HG03432 (cell line): ENCODE results near the gene NEURL3.
A peak's percentile ranks its signal among the peaks of the same experiment; 100 is the strongest.

Experiments
- ATAC-seq: cut with Tn5 transposase; IDR thresholded peaks from one replicate; pipeline ENCODE4 v1.9.1; 2021; ENCODE audit warnings: mild to moderate bottlenecking, moderate library complexity; ENCODE audit not compliant: unreplicated experiment

The NEURL3 gene

DNA sequence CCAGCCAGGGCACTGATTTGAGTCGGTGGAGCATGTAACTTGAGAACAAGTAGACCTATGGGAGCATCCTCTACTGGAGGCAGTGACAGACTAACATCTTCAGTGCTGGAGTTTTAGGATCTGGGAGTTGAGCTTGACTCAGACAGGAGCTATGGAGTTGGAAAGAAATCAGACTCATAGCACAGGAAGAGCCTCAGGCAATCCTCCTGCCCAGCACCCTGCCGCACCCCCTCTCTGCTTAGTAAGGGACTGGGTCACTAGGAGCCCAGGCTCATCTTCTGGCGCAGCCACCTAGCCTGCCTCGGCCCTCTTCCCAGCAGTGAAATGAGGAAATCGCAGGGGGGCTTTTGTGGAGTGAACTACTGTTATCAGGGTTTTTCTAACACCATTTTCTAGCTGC, 35.0 kb upstream of the NEURL3 start:
- ATAC-seq, result no peak

DNA sequence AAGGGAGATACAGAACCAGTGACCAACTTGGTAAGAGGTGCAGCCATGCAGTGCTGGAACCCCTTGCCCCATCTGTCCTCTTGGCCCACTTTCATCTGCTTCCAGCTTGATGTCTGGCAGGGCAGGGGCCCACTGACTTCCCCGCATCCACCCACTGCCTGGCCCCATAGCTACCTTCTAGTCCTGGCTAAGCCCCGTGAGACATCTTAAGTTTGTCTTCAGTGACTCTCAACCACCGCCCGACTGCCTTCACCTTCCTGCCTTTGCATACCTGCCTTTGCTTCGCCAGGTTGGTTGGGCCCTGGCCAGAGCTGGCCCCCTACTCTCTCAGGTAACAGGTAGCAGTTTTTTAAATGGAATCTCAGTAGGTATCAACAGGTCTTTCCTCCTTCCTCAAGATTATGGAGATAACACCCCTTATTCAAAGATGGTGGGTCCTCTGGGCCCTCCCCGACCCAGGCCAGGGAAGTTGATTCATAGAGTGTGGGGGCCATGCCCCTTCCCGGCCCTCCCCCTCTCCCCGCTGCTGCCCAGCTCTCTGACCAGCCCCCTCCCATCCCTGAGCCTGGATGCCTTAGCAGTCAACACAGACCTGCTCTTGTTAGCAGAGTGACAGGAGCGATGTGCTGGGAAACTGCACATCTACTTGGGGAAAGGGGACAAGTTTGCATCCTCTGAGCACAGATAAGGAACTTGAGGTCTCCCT, 34.2 kb upstream of the NEURL3 start:
- ATAC-seq, result no peak

DNA sequence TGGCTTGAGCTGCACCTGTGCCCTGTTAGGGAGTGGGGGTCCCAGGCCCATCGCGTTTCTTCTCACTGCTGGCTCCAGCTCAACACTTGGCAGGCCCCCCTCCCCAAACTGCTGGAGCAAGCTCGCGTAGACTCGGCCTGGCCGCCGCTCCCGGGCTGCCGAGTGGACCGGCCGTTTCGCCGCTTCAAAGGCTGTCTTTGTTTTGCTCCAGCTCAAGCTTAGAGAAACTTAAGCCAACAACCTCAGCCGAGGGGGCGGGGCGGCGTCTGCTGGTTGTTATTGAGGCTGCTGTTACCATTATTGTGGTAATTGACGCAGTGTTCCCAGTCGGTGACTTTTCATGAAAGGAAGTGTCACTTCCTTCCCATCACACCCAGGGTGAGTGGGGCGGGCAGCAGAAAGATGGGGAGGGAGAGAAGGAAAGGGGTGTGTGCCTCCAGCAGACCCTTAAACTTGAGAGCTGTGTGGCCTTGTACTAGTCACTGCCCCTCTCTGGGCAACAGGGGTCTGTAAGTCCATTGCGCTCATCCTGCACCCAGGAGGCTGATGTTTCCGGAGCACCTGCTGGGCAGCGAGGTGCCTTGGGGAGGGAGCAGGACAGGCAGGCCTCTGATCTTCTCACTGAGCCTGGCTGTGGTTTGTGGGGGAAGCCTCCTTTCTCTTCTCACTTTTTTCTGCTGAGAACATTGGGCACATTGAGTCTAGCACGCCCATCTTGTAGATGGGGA, 33.5 kb upstream of the NEURL3 start:
- no peak for ATAC-seq

DNA sequence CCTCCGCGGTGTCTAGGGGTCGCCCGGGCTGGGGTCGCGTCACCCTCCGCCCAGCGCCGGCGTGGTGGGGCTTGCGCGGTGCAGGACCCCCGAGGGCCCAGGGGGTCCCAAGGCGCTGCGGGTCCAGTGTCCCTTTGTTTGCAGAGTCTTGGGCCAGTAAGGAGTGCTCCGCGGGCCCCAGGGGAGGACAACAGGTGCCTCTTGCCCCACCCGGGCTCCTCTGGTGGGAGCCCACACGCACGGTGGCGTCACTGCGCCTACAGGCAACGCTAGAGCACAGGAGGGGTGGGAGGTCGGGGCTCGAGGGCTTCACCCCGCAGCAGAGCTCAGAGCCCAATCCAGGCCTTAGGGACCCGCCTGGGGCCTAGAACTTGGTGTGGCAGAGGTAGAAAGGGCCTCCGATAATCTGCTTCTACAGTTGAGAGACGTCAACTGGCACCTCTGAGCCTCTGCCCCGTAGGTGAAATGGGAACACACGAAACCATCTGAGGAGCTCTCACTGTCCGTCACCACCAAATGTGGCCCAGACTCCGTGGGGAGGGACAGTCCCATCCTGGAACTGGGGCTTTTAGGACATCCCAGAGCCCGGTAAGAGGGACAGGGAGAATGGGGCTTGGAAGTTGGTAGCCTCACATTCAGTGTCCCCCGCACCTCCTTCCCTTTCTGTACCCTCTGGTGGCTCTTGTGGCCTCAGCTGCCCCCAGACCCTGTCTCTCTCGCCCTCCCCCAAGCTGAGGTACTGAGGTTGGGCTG, 32.8 kb upstream of the NEURL3 start:
- no peak for ATAC-seq

DNA sequence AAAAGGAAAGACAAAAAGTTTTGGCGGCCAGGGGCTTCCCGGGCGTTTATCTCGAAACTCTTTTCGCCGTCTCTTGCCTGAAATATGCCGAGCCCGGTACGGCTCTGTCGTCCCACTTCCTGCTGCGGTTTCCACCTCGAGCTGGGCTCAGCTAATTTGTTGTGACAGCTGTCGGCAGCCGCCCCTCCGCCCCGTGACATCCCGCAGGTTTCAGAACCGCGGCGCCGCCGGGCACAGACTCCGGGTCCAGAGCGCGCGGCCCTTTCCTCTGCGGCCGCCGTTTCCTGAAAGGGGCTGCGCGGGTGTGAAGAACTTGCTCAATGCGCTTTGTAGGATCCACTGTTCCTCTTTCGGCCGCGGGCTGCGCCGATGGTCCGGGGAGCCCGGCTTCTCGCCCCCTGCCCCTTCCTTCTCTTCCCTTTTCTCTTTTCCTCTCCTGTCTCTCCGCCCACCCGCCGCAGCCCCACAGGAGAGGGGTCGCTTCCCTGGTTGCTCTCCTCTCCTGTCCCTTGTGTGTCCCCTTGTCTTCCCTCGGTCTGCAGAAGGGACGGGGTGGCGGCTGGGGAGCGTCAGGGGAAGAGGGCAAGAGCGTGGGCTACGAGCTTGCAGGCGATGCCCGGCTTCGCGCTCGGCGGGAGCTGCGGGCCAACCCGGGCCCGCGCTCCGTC, 32.0 kb upstream of the NEURL3 start:
- ATAC-seq, result peak; percentile 57

DNA sequence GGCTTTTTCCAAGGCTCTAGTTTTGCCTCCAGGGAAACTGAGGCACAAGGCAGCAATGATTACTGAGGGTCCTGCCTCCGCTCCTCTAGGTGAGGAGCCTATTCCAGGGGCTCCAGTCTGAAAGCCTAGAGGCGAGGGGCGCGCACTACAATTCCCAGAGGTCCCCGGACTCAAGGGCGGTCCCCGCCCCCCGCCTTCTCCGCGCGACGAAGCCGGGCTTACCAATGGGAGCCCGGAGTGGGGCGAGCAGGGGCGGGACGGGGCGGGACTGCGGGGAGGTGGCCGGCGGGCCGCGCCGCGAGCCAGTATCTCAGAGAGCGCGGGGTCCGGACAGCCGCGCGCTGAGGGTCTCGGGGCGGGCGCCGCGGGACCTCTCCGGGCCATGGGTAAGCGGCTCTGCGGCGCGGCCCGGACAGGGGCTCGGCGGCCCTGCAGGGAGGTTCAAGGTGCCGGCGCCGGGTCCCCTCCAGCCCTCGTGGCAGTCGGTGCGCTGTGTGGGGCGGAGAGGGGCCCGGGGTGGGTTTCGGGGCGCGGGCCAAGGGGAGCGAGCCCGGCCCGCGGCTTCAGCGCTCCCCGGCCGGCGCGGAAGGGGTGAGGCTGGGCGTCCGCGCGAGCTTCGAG, 31.4 kb upstream of the NEURL3 start, which contains the start of gene ARID5A:
TSS of gene ARID5A (plus strand) at position 308 of the 621 bp plus-strand sequence. CDS start at position 383, 75 bp downstream.
- ATAC-seq, result peak; percentile 50

DNA sequence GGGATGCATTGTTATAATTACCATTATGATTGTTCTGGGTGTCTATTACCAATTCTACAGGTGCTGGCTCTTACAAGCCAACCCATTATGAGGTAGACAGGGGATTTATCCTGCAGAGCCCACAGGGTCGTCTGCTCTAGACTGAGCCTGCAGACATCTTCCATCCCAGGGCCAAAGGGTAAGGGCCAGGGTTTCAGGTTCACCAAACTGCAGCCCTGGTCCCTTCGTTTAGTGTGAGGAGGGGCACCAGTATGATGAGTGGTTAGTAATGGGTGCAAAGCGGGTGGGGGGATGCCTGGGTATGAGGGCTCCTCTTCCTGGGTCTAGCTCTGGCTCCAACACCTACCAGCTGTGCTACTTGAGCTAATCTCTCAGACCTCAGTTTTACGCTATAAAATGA, 30.2 kb upstream of the NEURL3 start:
- no peak for ATAC-seq

DNA sequence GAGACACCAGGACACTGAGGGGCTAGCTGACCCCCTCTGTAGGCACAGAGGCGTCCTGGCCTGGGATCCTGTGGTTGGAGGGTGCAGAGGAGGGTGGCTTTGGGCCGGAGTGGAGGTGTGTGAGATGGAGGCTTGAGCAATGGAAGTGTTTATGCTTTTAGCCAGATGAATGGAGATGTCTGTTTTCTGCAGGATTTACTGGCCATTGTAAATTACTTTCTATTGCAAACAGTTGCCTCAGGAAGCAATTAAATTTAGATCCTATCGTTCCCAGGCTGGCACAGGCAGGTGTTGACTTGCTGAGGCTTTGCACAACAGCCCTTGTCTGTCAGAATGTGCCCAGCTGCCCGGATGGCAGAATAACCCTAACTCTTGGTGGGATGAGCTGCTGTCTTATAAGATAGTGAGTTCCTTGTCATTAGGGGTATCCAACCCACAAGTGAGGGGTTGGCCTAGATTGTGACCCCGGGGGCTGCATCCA, 29.6 kb upstream of the NEURL3 start:
- no peak for ATAC-seq

DNA sequence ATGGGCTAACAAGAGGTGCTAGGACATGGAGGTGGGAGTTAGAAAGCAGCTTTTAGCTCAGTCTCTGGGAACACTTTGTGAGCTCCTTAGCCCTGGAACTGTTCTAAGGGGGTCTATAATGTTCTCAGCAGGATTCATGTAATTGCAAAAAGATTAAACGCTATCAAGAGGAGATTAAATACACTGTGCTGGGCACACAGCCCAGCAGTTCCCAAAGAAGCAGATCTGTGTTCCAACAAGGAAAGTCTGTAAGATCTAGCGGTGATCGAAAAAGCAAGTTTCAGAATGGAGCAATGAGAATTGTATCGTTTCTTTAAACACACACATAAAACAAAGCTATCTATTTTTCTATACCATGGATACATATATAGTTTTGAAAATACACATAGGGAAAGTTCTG, 29.0 kb upstream of the NEURL3 start:
- ATAC-seq, result no peak

DNA sequence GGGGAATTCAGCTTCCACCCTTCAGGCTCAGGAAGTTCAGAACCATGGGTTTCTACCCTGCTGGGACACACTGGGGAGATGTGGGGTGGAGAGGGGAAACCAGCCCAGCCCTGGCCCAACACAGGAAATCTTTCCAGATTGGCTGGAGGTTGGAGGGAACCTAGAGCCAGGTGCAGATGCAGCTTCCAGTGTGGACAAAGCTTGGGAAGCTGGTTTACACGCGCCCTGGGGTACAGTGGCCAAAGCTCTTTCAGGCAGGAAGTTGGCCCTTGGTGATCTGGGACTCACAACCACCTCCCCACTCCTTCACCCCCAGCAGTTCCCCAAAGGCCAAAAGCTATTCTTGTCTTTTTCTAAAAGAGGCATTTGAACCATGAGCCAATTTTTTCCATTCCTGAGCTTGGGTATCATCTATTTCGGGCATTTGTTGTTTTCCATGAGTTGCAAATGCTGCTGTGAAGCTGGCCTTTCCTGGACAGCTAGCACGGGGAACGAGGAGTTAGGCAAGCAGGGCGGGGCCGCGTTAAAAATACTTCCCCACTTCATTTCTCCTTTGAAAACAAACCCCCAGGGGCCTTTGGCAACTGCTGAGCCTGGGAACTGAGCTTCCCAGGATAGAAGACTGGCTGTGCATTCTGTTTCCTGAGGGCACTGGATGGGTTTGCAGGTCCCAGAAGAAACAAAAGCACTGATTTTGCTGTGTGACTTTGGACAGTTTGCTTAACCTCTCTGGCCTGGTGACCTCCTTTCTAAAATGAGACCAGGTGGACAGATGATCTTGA, 28.3 kb upstream of the NEURL3 start:
- no peak for ATAC-seq

DNA sequence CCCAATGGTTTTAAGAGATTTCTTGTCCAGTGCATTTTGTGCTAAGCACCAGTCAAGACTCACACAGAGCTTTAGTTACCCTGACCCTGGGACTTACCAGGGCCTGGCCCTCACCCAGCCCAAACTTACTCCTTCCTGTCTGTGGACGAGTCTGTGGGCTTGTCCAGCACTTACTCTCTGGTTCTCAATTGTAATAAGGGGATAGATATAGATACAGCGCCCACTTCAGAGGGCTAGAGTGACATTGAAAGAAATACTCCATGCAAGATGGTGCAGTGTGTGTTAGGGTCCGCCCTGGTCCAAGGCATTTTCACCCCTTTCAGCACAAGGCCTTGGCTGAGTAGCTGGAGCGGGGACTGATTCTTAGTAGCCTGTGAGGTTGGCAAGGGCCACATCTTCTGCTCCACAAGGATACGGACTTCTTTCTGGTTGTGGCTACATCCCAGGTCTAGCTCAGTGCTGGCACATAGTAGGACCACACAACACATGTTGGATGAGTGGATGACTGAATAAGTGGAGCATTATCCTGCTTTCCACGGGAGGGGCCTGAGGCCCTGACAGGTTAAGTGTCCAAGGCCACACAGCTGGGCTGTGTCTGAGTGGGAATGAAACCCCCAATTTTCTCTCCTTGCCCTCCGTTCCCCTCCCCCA, 27.6 kb upstream of the NEURL3 start:
- ATAC-seq, result no peak

DNA sequence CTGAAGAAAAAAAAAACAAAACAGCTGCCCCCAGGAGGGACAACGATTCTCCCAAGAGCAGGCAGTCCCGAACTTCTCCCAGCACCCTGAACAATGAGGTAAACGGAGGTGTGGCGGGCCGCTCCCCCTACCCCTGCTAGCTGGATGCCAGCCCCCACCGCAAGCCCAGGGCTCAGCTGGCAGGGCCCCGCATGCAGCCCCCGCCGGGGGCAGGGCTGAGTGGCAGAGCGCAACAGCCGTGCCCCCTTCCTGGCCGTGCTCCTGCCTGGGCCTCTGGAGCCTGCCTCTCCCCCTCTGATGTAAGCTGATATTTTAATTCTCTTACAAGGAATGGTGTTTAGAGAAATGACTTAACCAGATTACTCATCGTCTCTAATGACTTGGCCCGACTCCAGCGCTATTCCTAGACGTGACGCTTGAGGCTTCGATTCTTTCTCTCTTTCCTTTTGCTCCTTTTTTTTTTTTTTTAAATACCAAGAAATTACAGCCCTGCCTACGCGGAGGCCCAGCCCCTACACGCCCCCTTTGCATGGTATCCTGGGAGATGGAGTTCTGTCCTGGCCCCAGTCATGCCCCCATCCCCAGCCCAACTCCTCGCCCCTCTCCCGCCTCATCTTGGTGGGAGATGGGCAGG, 26.8 kb upstream of the NEURL3 start:
- peak; percentile 29 for ATAC-seq

DNA sequence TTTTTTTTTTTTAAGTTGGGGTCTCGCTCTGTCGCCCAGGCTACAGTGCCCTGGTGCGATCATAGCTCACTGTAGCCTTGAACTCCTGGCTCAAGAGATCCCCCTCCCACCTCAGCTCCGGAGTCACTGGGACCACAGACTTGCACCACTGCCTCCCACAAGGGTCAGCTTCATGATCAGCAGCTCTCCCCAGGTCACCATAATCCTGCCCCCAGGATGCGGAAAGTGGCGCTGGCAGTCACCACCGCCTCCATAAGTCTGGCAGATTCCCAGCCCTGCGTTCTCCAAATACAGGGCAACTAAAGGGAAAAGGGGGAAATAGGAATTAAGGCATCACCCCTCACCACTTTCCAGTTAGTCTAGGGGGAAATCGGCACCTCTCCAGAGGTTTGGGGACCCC, 26.2 kb upstream of the NEURL3 start:
- no peak for ATAC-seq

DNA sequence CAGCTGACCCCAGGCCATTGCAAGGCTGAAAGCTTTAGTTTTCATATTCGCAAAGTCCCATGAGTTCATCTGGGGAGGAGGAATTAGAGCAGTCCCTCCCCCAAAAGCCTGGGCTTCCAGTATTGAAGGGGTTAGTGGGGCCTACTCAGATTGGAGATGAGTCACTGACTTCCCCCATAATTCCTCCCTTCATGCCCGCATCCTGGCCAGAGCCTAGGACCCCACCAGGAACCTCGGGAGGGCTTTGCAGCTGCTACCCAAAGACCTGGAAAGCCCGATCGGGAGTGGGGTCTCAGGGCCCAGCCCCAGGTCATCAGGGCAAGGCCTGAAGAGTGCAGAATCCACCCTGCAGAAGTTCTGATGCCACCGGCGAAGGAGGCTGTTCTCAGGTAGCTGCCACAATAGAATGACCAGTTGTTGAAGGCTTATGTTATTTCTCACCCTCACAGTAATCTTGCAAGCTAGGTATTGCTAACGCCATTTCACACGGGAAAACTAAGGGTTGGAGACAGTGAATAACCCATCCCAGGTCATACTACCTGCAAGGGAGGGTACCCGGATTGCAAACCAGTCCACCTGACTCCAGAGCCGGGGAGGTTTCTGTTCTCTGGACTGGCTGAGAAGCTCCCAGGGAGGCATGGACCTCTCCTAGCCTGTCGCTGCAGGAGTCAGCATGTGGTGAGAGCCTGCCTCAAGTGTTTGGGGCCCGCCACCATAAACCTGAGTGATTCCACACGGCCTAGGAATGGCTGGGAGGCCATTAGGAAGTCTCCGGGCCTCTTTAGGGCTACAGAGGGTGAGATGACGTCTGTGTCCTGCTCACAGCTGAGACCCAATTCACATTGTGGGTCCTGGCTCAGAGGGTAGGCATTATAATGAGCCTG, 25.6 kb upstream of the NEURL3 start:
- no peak for ATAC-seq

DNA sequence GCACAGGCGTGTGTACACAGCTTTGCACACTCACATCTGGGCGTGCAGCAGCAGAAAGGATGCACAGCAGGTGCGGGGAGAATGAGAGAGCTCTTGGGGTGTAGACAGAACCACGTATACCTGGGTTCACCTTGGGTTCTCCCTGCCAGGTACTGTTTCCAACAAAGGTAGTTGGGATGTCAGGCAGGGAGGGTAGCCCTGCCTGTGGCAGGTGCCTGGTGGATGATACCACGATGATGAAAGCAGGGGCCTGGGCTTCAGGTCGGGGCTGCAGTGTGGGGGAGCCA, 24.9 kb upstream of the NEURL3 start:
- no peak for ATAC-seq

DNA sequence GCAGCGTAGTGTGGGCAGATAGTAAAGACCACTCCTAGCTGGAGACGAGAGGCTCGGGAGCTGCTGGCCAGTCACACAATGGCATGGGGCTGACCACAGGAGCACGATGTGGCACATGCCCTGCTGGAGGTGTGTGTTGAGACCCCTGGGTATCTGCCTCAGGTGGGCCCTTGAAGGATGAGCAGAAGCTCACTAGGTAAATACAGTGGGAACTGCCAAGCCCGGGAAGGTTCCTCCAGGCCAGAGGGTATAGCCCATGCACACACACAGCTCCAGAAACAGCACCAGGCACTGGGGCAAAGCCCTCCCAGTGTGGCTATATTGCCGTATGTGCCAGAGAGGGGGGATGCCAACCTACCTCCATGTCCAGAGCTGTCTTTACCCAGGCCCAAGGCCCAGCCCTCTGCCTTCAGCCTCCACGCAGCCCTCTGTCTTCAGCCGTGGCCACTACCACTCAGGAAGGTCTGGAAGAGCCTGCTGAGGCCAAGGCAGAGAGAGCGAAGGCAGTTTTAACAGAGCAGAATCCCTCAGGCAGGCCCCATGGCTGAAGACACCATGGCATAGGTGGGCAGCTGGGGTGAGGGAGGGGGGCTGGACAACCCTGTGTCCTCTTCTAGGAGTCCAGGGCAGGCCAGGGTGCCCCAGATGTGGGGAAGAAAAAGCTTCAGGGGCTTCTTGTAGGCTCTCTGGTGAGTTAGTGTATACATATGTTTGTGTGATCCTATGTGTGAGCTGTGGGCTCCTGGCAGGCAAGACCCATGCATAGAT, 24.4 kb upstream of the NEURL3 start:
- no peak for ATAC-seq

DNA sequence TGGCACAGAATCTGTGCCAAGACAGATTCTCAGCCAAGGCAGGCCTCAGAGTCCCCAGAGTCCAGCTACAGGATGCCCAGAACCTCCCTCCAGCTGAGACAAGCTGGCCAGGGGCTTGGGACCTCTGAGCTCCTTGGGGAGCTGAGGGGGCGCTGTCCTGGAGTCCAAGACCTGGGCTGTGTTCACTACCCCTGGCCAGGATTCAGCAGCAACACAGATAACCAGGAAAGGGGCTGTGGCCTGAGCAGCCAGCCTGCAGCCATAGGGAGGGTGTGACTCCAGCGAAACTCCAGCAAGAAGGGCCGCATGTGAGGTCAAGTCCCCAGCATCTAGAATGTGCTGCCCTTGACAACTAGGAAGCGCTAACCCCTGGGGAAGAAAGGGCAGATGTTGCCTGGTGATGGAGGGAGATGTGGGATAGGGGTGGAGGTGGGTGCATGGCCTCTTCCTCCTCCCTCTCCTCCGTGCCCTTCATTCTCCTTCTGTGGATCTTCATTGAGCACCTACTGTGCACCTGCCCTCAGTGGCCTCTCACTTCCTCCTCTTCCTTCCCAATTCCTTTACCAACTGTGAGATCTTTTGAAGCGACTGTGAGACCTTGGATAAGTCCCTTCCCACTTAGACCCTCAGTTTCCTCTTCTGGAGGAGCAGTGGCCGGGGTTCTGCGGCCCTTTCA, 23.7 kb upstream of the NEURL3 start:
- ATAC-seq, result no peak
